Measurements from ENCODE around the gene DCXR. TPM values are rescaled to one million over a fixed set of nuclear protein-coding genes. Genes with fewer than 3 reads are reported as not detected.

DCXR gene
- polyA plus RNA-seq, 4 donors: 41.1 to 147 (median 112) TPM

GRCh38 chr17:82033359-82034085 lies 4.0 kb downstream of the DCXR start:
- WGBS, 3 donors: 93 to 95% (median 94%) methylated on average over 36 to 38 of the region's 38 CpGs
- Histone ChIP-seq H3K27me3 (ENCODE audit: control insufficient read depth in 3 of 3, insufficient read depth in 3 of 3, low read length in 3 of 3) (no peaks in the 10 kb centered on the region), H3K4me3 (ENCODE audit: low read depth in 1 of 3, low read length in 3 of 3) (no peak overlapping the region)

GRCh38 chr17:82031885-82032627 lies 5.4 kb downstream of the DCXR start:
- DNase-seq (peak; percentile 73 to 74), FAIRE-seq (no peak)
- Histone ChIP-seq H3K4me3 (ENCODE audit: low read depth in 1 of 3, low read length in 3 of 3) (peak overlapping the region in 2 of 3 donors; percentile 29 to 60), H3K36me3 (ENCODE audit: control insufficient read depth in 3 of 3, insufficient read depth in 2 of 3, low read depth in 1 of 3, low read length in 3 of 3) (peaks cover 0 to 65% (median 0%) of the 10 kb centered on the region in 3 donors), H3K27me3 (ENCODE audit: control insufficient read depth in 3 of 3, insufficient read depth in 3 of 3, low read length in 3 of 3) (no peaks in the 10 kb centered on the region), H3K4me1 (ENCODE audit: control insufficient read depth in 3 of 3, insufficient read depth in 2 of 3, low read depth in 1 of 3, low read length in 2 of 3) (peaks cover 7 to 27% (median 9%) of the 10 kb centered on the region in 3 donors), H3K9me3 (ENCODE audit: control insufficient read depth in 2 of 2, insufficient read depth in 1 of 2, low read depth in 1 of 2, low read length in 1 of 2) (no peaks in the 10 kb centered on the region), H3K27ac (ENCODE audit: low read depth in 1 of 3, low read length in 2 of 3) (no peak overlapping the region)
- WGBS, 3 donors: 12 to 35% (median 15%) methylated on average over 27 to 59 of the region's 59 CpGs

More at GRCh38 chr17:82033359-82034085, 4.0 kb downstream of the DCXR start:
- peaks cover 0 to 51% (median 0%) of the 10 kb centered on the region in 3 donors for H3K36me3 ChIP-seq (ENCODE audit: control insufficient read depth in 3 of 3, insufficient read depth in 2 of 3, low read depth in 1 of 3, low read length in 3 of 3)
- no peaks in the 10 kb centered on the region for H3K9me3 ChIP-seq (ENCODE audit: control insufficient read depth in 2 of 2, insufficient read depth in 1 of 2, low read depth in 1 of 2, low read length in 1 of 2)
- H3K4me1 ChIP-seq (ENCODE audit: control insufficient read depth in 3 of 3, insufficient read depth in 2 of 3, low read depth in 1 of 3, low read length in 2 of 3): peaks cover 7 to 32% (median 9%) of the 10 kb centered on the region in 3 donors
- DNase-seq: no peak
- FAIRE-seq: no peak
- no peak overlapping the region for H3K27ac ChIP-seq (ENCODE audit: low read depth in 1 of 3, low read length in 2 of 3)

GRCh38 chr17:82031303-82031884 lies 6.1 kb downstream of the DCXR start, which contains the start of gene RAC3:
TSS of gene RAC3 (plus strand) at chr17:82031678. CDS start at chr17:82031762, 84 bp downstream.
- FAIRE-seq (no peak), DNase-seq (peak in 1 of 2 donors; percentile 39)
- Histone ChIP-seq H3K4me3 (ENCODE audit: low read depth in 1 of 3, low read length in 3 of 3) (peak within 1 kb of the TSS; percentile 33 to 60 (median 39)), H3K36me3 (ENCODE audit: control insufficient read depth in 3 of 3, insufficient read depth in 2 of 3, low read depth in 1 of 3, low read length in 3 of 3) (peaks cover 0 to 67% (median 0%) of the 10 kb centered on the region in 3 donors), H3K27me3 (ENCODE audit: control insufficient read depth in 3 of 3, insufficient read depth in 3 of 3, low read length in 3 of 3) (no peaks in the 10 kb centered on the region), H3K4me1 (ENCODE audit: control insufficient read depth in 3 of 3, insufficient read depth in 2 of 3, low read depth in 1 of 3, low read length in 2 of 3) (peaks cover 4 to 21% (median 9%) of the 10 kb centered on the region in 3 donors), H3K27ac (ENCODE audit: low read depth in 1 of 3, low read length in 2 of 3) (peak within 1 kb of the TSS in 2 of 3 donors; percentile 9 to 47), H3K9me3 (ENCODE audit: control insufficient read depth in 2 of 2, insufficient read depth in 1 of 2, low read depth in 1 of 2, low read length in 1 of 2) (no peaks in the 10 kb centered on the region)
- 1 to 7% (median 1%) methylated on average over 3 to 96 of the region's 96 CpGs for WGBS, 3 donors

GRCh38 chr17:82030470-82031302 lies 6.8 kb downstream of the DCXR start:
- Histone ChIP-seq H3K4me1 (ENCODE audit: control insufficient read depth in 3 of 3, insufficient read depth in 2 of 3, low read depth in 1 of 3, low read length in 2 of 3) (peaks cover 2 to 15% (median 6%) of the 10 kb centered on the region in 3 donors), H3K27ac (ENCODE audit: low read depth in 1 of 3, low read length in 2 of 3) (peak overlapping the region in 2 of 3 donors; percentile 9 to 47), H3K9me3 (ENCODE audit: control insufficient read depth in 2 of 2, insufficient read depth in 1 of 2, low read depth in 1 of 2, low read length in 1 of 2) (no peaks in the 10 kb centered on the region), H3K27me3 (ENCODE audit: control insufficient read depth in 3 of 3, insufficient read depth in 3 of 3, low read length in 3 of 3) (no peaks in the 10 kb centered on the region), H3K4me3 (ENCODE audit: low read depth in 1 of 3, low read length in 3 of 3) (peak overlapping the region; percentile 33 to 60 (median 39)), H3K36me3 (ENCODE audit: control insufficient read depth in 3 of 3, insufficient read depth in 2 of 3, low read depth in 1 of 3, low read length in 3 of 3) (peaks cover 0 to 67% (median 0%) of the 10 kb centered on the region in 3 donors)
- FAIRE-seq (no peak), DNase-seq (peak; percentile 78 to 91)
- WGBS, 3 donors: 1% methylated on average over 78 to 94 of the region's 94 CpGs

GRCh38 chr17:82029990-82030469 lies 7.5 kb downstream of the DCXR start:
- FAIRE-seq: no peak
- Histone ChIP-seq H3K4me1 (ENCODE audit: control insufficient read depth in 3 of 3, insufficient read depth in 2 of 3, low read depth in 1 of 3, low read length in 2 of 3) (peaks cover 2 to 15% (median 6%) of the 10 kb centered on the region in 3 donors), H3K27me3 (ENCODE audit: control insufficient read depth in 3 of 3, insufficient read depth in 3 of 3, low read length in 3 of 3) (no peaks in the 10 kb centered on the region), H3K27ac (ENCODE audit: low read depth in 1 of 3, low read length in 2 of 3) (no peak overlapping the region), H3K9me3 (ENCODE audit: control insufficient read depth in 2 of 2, insufficient read depth in 1 of 2, low read depth in 1 of 2, low read length in 1 of 2) (no peaks in the 10 kb centered on the region), H3K36me3 (ENCODE audit: control insufficient read depth in 3 of 3, insufficient read depth in 2 of 3, low read depth in 1 of 3, low read length in 3 of 3) (peaks cover 0 to 70% (median 0%) of the 10 kb centered on the region in 3 donors), H3K4me3 (ENCODE audit: low read depth in 1 of 3, low read length in 3 of 3) (no peak overlapping the region)
- no peak for DNase-seq
- WGBS, 3 donors: 63 to 78% (median 68%) methylated on average over 22 to 31 of the region's 31 CpGs

GRCh38 chr17:82029391-82029790 lies 8.1 kb downstream of the DCXR start:
- no peak for FAIRE-seq
- Histone ChIP-seq H3K27ac (ENCODE audit: low read depth in 1 of 3, low read length in 2 of 3) (no peak overlapping the region), H3K4me3 (ENCODE audit: low read depth in 1 of 3, low read length in 3 of 3) (no peak overlapping the region), H3K4me1 (ENCODE audit: control insufficient read depth in 3 of 3, insufficient read depth in 2 of 3, low read depth in 1 of 3, low read length in 2 of 3) (peaks cover 2 to 20% (median 6%) of the 10 kb centered on the region in 3 donors), H3K9me3 (ENCODE audit: control insufficient read depth in 2 of 2, insufficient read depth in 1 of 2, low read depth in 1 of 2, low read length in 1 of 2) (no peaks in the 10 kb centered on the region), H3K27me3 (ENCODE audit: control insufficient read depth in 3 of 3, insufficient read depth in 3 of 3, low read length in 3 of 3) (no peaks in the 10 kb centered on the region), H3K36me3 (ENCODE audit: control insufficient read depth in 3 of 3, insufficient read depth in 2 of 3, low read depth in 1 of 3, low read length in 3 of 3) (peaks cover 0 to 68% (median 0%) of the 10 kb centered on the region in 3 donors)
- DNase-seq: no peak
- 92 to 95% (median 94%) methylated on average over 16 of the region's 16 CpGs for WGBS, 3 donors

GRCh38 chr17:82028966-82029365 lies 8.5 kb downstream of the DCXR start:
- WGBS, 3 donors: 96 to 99% (median 98%) methylated on average over 9 of the region's 9 CpGs
- Histone ChIP-seq H3K36me3 (ENCODE audit: control insufficient read depth in 3 of 3, insufficient read depth in 2 of 3, low read depth in 1 of 3, low read length in 3 of 3) (peaks cover 0 to 65% (median 0%) of the 10 kb centered on the region in 3 donors), H3K9me3 (ENCODE audit: control insufficient read depth in 2 of 2, insufficient read depth in 1 of 2, low read depth in 1 of 2, low read length in 1 of 2) (no peaks in the 10 kb centered on the region), H3K27ac (ENCODE audit: low read depth in 1 of 3, low read length in 2 of 3) (no peak overlapping the region), H3K4me1 (ENCODE audit: control insufficient read depth in 3 of 3, insufficient read depth in 2 of 3, low read depth in 1 of 3, low read length in 2 of 3) (peaks cover 2 to 24% (median 10%) of the 10 kb centered on the region in 3 donors), H3K4me3 (ENCODE audit: low read depth in 1 of 3, low read length in 3 of 3) (no peak overlapping the region), H3K27me3 (ENCODE audit: control insufficient read depth in 3 of 3, insufficient read depth in 3 of 3, low read length in 3 of 3) (no peaks in the 10 kb centered on the region)
- DNase-seq (no peak), FAIRE-seq (no peak)
